ENCODE measurements around the gene PDE11A.
A peak's percentile ranks its signal among the peaks of the same experiment; 100 is the strongest.
"Not testable (repeated sequence)": the region's sequence is repeated elsewhere in the genome, so short reads cannot be mapped to it uniquely, and the experiment has no call there.

The PDE11A gene

DNA sequence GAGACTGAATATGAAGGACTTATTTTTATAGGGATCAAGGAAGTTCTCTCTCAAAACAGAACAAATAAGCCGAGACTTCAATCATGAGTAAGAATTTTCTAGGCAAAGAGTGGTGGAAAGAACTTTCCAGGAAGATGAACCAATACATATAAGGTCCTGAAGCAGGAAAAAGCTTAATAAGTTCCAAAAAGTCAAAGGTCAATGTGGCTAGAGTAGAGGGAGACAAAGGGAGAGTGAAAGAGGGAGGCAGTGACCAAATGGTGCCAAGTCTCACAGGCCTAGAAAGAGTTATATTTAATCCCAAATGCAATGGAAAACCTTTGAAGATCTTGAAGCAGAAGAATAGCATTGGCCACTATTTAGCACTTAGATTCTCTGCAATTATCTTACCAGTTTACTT lies 56.0 kb downstream of the PDE11A start:
- intact Hi-C loops (cut with DNase I) = no loop called here

GRCh38 chr2:178012639-178013038 lies 59.9 kb downstream of the PDE11A start:
- no peak for DNase-seq

More for the DNA sequence above, 56.0 kb downstream of the PDE11A start:
- DNase-seq = no peak

GRCh38 chr2:178009813-178010212 lies 62.8 kb downstream of the PDE11A start:
- intact Hi-C loops (cut with DNase I) = no loop called here
- DNase-seq = no peak

More at GRCh38 chr2:178012639-178013038, 59.9 kb downstream of the PDE11A start:
- intact Hi-C loops (cut with DNase I) = no loop called here

- peak in 6 of 10 donors; percentile 15 to 83 (median 34) for DNase-seq
- intact Hi-C loops (cut with DNase I) = no loop called here
Observed at GRCh38 chr2:178008636-178009289, 63.8 kb downstream of the PDE11A start.

GRCh38 chr2:178006710-178007109 lies 65.9 kb downstream of the PDE11A start:
- intact Hi-C loops (cut with DNase I) = no loop called here
- no peak for DNase-seq

DNA sequence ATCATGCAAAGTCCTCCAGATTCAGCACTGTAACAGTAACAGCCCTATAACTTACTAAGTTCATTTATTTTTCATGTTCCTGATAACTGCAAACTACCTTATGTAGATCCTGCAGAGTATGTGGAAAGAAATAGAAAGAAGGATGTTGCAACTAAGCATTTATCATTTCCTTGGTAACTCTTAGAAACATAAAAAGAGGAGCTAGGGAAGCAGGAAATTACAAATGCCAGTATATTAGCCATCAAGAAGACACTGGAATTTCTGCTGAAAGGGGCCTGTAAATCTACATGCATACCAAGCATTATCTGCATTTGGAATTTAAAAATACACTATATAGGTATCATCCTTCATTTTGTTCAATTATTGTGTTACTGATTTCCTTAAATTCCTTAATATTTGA lies 66.8 kb downstream of the PDE11A start:
- no peak for DNase-seq
- intact Hi-C loops (cut with DNase I) = no loop called here

GRCh38 chr2:178002038-178002437 lies 70.5 kb downstream of the PDE11A start:
- DNase-seq = no peak
- intact Hi-C loops (cut with DNase I) = no loop called here

GRCh38 chr2:177998996-177999395 lies 73.6 kb downstream of the PDE11A start:
- intact Hi-C loops (cut with DNase I) = no loop called here
- DNase-seq = no peak

DNA sequence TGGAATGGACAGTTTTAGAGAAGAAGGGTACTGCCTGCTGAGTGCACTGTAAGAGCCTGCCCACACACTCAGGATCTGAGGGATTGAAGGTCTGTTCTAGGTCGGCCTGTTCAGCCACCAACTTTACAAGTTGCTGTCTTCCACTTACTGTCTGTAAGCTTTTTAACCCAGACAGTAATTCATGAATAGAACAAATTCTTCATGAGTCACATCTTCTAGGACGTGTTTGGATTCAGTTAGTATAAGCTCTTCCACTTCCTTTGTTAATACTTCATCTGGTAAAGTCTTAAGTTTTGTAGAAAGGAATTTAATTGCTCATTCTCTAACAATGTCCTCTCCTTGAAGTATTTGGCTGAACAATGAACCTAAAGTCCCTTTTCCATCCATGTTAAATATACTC lies 74.6 kb downstream of the PDE11A start:
- DNase-seq = no peak
- intact Hi-C loops (cut with DNase I) = no loop called here

- intact Hi-C loops (cut with DNase I) = no loop called here
- DNase-seq = no peak
Observed at GRCh38 chr2:177992992-177993391, 79.6 kb downstream of the PDE11A start.

GRCh38 chr2:177989029-177989885 lies 83.3 kb downstream of the PDE11A start:
- DNase-seq = no peak
- intact Hi-C loops (cut with DNase I) = no loop called here

DNA sequence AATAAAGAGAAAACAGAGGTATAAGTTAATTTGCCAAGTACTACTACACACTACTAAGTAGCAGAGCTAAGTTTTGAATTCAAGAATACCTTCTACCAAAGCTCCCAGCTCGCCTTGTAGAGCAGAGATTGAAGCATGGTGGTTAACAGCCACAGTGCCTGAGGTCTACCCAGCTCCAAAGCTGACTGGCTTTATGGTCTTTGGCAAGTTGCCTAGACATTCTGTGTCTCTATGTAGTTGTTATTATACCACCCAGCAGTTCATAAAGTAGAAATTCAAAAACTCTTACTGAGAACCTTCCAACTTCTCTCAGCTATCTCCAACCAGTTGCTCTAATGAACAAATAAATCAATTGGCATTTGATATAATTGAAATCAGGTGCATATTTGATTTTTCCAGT lies 87.8 kb downstream of the PDE11A start:
- no peak for DNase-seq
- intact Hi-C loops (cut with DNase I) = no loop called here

DNA sequence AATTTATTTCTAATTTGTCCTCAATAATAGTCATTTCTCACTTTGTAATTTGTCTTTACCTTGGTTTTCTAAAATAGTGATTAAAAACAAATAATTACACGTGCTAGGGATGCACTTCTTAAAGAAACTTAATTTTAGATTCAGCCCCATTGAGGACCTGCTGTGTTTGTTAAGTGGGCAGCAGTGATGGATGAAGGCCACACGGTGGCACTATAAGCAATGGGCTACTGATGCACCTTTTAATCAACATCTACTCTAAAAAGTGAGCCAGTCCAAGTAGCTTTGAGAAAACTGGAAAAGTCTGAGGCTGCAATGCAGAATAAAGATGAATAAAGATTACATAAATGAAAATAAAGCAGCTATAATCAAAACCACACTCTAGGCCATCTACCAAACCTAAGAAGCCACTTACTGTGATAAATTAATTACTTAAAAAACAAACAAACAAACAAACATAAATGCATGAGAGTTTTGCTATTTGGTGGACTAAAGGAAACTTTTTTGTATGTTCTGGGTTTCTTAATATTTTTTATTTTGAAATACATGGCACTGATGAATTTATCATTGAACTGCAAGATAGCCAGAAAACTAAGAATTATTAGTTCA lies 89.3 kb downstream of the PDE11A start:
- peak in 3 of 10 donors; percentile 3 to 9 (median 8) for DNase-seq
- intact Hi-C loops (cut with DNase I) = no loop called here

DNA sequence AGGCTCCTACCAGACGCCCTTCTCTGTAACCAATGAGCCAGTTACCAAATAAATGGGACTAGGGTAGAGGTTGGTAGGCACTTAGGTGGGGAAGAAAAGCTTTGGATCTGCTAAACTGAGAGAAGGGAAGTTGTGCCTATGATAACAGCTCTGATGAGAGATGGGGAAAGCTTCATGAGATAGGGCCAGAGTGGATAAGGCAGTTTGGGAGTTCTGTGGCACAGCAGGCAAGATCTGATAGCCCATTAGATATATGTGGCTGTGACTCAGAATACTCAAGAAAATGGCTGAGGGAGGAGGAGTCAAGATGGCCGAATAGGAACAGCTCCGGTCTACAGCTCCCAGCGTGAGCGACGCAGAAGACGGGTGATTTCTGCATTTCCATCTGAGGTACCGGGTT lies 99.8 kb downstream of the PDE11A start:
- DNase-seq = no peak
- intact Hi-C loops (cut with DNase I) = no loop called here

- intact Hi-C loops (cut with DNase I) = no loop called here
- DNase-seq = no peak
Observed at GRCh38 chr2:177972123-177972522, 100.5 kb downstream of the PDE11A start.

DNA sequence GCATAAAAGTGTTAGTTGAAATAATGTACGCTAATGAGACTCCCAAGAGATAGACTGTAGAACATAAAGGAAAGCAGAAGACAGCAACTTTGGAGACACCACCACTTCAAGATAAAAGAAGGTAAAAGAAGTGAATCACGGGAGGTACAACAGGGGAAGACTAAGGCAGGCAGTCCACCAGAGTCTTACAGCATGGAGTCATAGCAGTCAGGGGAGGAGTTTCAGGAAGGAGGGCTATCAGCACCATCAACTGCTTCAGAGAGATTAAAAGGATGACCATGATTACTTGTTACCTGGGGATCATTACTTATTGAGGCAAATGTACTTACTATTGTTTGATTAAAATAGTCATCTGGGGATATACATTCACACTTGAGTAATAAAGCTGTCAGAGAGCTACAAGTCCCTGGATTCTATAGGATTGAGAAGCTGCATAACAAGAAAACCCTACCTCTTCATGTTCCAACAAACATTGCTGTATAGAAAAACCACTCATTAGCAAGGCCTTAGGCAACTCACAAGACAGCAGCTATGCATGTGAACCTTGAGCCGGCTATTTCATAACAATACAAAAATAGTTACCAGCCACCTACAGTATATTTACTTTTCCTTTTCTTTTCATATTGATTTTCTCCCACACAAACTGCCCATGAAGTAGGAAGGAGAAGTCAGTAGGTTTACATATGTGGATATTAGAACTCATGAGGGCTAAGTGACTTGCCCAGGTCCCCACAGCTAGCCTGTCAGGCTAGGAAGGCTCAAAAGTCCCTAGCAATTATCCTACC lies 101.7 kb downstream of the PDE11A start:
- intact Hi-C loops (cut with DNase I) = no loop called here
- DNase-seq = no peak

- intact Hi-C loops (cut with DNase I) = no loop called here
- no peak for DNase-seq
Observed at GRCh38 chr2:177964892-177965291, 107.7 kb downstream of the PDE11A start.

- DNase-seq = no peak
- intact Hi-C loops (cut with DNase I) = no loop called here
Observed at GRCh38 chr2:177952151-177952550, 120.4 kb downstream of the PDE11A start.

DNA sequence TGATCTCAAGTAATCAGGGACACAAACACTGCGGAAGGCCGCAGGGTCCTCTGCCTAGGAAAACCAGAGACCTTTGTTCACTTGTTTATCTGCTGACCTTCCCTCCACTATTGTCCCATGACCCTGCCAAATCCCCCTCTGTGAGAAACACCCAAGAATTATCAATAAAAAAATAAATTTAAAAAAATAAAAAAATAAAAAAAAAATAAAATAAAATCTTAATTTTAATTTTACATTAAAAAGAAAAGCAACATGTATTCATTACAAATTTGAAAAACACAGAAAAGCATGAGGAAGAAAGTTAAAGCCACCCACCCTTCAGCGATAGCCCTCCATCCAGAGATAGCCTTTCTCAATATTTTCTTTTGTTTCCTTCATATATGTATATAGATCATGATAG lies 125.0 kb downstream of the PDE11A start:
- DNase-seq; intact Hi-C loops (cut with DNase I): not testable (repeated sequence)

GRCh38 chr2:177944530-177944929 lies 128.0 kb downstream of the PDE11A start:
- intact Hi-C loops (cut with DNase I); DNase-seq: not testable (repeated sequence)

DNA sequence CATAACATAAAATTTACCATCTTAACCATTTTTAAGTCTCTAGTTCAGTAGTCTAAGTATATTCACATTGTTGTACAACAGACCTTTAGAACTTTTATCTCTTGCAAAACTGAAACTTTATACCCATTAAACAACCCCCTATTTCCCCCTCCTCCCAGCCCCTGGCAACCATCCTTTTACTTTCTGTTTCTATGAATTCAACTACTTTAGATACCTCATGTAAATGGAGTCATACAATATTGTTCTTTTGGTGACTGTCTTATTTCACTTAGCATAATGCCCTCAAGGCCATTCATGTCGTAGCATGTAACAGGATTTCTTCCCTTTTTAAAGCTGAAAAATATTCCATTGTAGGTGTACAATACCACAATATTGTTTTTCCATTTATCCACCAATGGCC lies 129.8 kb downstream of the PDE11A start:
- no peak for DNase-seq
- intact Hi-C loops (cut with DNase I) = no loop called here

Data from posterior cingulate gyrus (tissue), 11 donors.